22Rv1 (cell line): ENCODE measurements around the gene KIRREL3.

ENCODE experiments used
- H3K27ac ChIP-seq: fragments of 450-650 bp; 2 replicates; pipeline ENCODE4 v1.5.1; 2017
- CTCF ChIP-seq: fragments of 450-650 bp; IDR thresholded peaks from 2 replicates; pipeline ENCODE4 v1.5.1; 2017; ENCODE audit warnings: mild to moderate bottlenecking
- ZFX ChIP-seq: fragments of 450-650 bp; IDR thresholded peaks from 2 replicates; pipeline ENCODE4 v1.6.1; 2017; ENCODE audit warnings: antibody characterized with exemption, borderline replicate concordance

KIRREL3 gene

DNA sequence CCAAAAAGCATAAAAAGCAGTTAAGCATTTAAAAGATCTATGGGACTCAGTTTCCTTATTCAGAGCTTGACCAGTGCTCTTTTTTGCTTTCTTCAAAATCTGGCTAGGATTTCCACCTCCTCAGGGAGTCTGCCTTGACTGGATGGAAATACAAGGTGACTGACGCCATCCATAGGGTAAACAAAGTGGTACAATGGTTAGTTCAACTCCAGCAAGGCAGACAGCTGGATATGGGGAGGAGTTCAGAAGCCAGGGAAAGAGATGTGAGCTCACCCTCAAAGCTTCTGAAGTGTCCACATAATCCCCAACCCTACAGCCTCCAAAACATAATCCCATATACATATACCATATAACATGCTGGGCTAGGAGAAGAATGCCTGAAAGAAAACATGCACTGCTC is 52.0 kb downstream of the KIRREL3 start:
- no peak overlapping the region for H3K27ac ChIP-seq
- no peak for TF ChIP-seq ZFX
- no peak for TF ChIP-seq CTCF

- no peak overlapping the region for H3K27ac ChIP-seq
- TF ChIP-seq ZFX (no peak), CTCF (no peak)
Measured at GRCh38 chr11:126945319-126945718, 55.3 kb downstream of the KIRREL3 start.

DNA sequence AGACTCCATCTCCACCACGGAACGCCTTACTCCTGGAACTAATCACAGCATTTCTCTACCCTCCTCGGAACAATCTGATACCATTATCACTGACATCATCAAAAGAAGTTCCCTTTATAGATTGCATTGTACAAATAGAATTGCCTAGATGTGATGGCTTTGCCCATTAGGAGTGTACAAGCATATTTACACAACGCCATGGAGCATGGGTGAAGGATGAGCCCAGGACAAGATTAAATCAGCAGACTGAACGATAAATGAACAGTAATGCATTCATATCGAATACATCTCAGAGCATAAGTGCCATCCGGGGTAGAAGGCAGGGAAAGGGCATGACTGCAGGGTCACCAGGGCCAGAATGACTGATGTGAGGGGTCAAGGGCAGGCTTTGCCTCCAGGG is 57.3 kb downstream of the KIRREL3 start:
- no peak overlapping the region for H3K27ac ChIP-seq
- TF ChIP-seq ZFX (no peak), CTCF (no peak)

- no peak overlapping the region for H3K27ac ChIP-seq
- no peak for TF ChIP-seq ZFX
- TF ChIP-seq CTCF = no peak
Measured at GRCh38 chr11:126942146-126942545, 58.4 kb downstream of the KIRREL3 start.

- H3K27ac ChIP-seq = no peak overlapping the region
- TF ChIP-seq CTCF (no peak), ZFX (no peak)
Measured at GRCh38 chr11:126939552-126939951, 61.0 kb downstream of the KIRREL3 start.

GRCh38 chr11:126938718-126939117 is 61.9 kb downstream of the KIRREL3 start:
- no peak for TF ChIP-seq CTCF
- TF ChIP-seq ZFX = no peak
- H3K27ac ChIP-seq = no peak overlapping the region

- H3K27ac ChIP-seq = no peak overlapping the region
- TF ChIP-seq ZFX = no peak
- no peak for TF ChIP-seq CTCF
Measured at GRCh38 chr11:126930091-126930841, 70.3 kb downstream of the KIRREL3 start.
